ENCODE data around the gene CCNC.
"Not testable (repeated sequence)": the region's sequence is repeated elsewhere in the genome, so short reads cannot be mapped to it uniquely, and the experiment has no call there.

Gene CCNC

GRCh38 chr6:99602520-99603420, 34.3 kb upstream of the CCNC start:
- no peak for FAIRE-seq

- not testable (repeated sequence) for FAIRE-seq
These were observed 26.2 kb upstream of the CCNC start for GRCh38 chr6:99594696-99595095.

GRCh38 chr6:99592900-99593299, 24.4 kb upstream of the CCNC start:
- no peak for FAIRE-seq

- FAIRE-seq: no peak
These were observed 23.4 kb upstream of the CCNC start for GRCh38 chr6:99591673-99592364.

- no peak for FAIRE-seq
These were observed 22.5 kb upstream of the CCNC start for GRCh38 chr6:99590728-99591672.

- FAIRE-seq: no peak
These were observed 21.5 kb upstream of the CCNC start for GRCh38 chr6:99589907-99590493.

- no peak for FAIRE-seq
These were observed 20.8 kb upstream of the CCNC start for GRCh38 chr6:99589290-99589672.

GRCh38 chr6:99588618-99589289, 20.3 kb upstream of the CCNC start:
- no peak for FAIRE-seq

GRCh38 chr6:99587792-99588191, 19.3 kb upstream of the CCNC start:
- FAIRE-seq: no peak

- no peak for FAIRE-seq
These were observed 11.3 kb upstream of the CCNC start for GRCh38 chr6:99579781-99580180.

- FAIRE-seq: no peak
These were observed 7.2 kb upstream of the CCNC start for GRCh38 chr6:99575544-99576227.

GRCh38 chr6:99573980-99574617, 5.6 kb upstream of the CCNC start:
- FAIRE-seq: no peak

GRCh38 chr6:99563056-99563723, 5.3 kb downstream of the CCNC start:
- no peak for FAIRE-seq

GRCh38 chr6:99560668-99561067, 7.8 kb downstream of the CCNC start:
- no peak for FAIRE-seq

GRCh38 chr6:99559057-99559456, 9.4 kb downstream of the CCNC start:
- FAIRE-seq: no peak

- no peak for FAIRE-seq
These were observed 14.6 kb downstream of the CCNC start for GRCh38 chr6:99553888-99554287.

GRCh38 chr6:99550046-99550748, 18.3 kb downstream of the CCNC start:
- FAIRE-seq: no peak

- FAIRE-seq: no peak
These were observed 19.8 kb downstream of the CCNC start for GRCh38 chr6:99548706-99549105.

GRCh38 chr6:99547526-99547925, 20.9 kb downstream of the CCNC start:
- no peak for FAIRE-seq

GRCh38 chr6:99545442-99545841, 23.0 kb downstream of the CCNC start:
- no peak for FAIRE-seq
